Fibroblast of lung (primary cell): Measurements from ENCODE around the gene CD82. TPM values are rescaled to one million over a fixed set of nuclear protein-coding genes. Genes with fewer than 3 reads are reported as not detected.

Experiments
- DNase-seq, 2 donors: peaks; one replicate each; pipeline versions ENCODE4 v3.0.0 to v3.0.0-alpha.2; 2010; ENCODE audit warnings: low read depth in 2 of 2
- H2AFZ ChIP-seq: 2 replicates; pipeline ENCODE4 v1.5.1; 2012; ENCODE audit warnings: low read length, control low read depth, inconsistent platforms
- H3K27ac ChIP-seq: 2 replicates; pipeline ENCODE4 v1.5.1; 2011; ENCODE audit warnings: low read length, control low read depth; ENCODE audit not compliant: insufficient read depth
- H3K27me3 ChIP-seq: 2 replicates; pipeline ENCODE4 v1.5.1; 2011; ENCODE audit warnings: mild to moderate bottlenecking, low read length; ENCODE audit not compliant: control insufficient read depth, insufficient read depth
- H3K36me3 ChIP-seq: 2 replicates; pipeline ENCODE4 v1.5.1; 2011; ENCODE audit warnings: low read length; ENCODE audit not compliant: control insufficient read depth, insufficient read depth
- H3K4me1 ChIP-seq: 2 replicates; pipeline ENCODE4 v1.5.1; 2011; ENCODE audit warnings: low read length; ENCODE audit not compliant: control insufficient read depth, insufficient read depth; ENCODE audit errors: extremely low read depth
- H3K4me2 ChIP-seq: 2 replicates; pipeline ENCODE4 v1.5.1; 2011; ENCODE audit warnings: low read length, control low read depth; ENCODE audit not compliant: insufficient read depth; ENCODE audit errors: extremely low read depth
- H3K4me3 ChIP-seq, 4 experiments: fragments of 200-600 bp in 1 of 4; sonication (generic) in 1 of 4; replicated peaks in 1 of 4; 2 replicates each; pipeline ENCODE4 v1.5.1; 2011 to 2016; ENCODE audit warnings: low read length in 4 of 4, low read depth in 3 of 4, mild to moderate bottlenecking in 3 of 4, control low read depth in 2 of 4, inconsistent platforms in 1 of 4, mixed read lengths in 1 of 4; ENCODE audit not compliant: insufficient read depth in 1 of 4; ENCODE audit errors: control extremely low read depth in 1 of 4
- H3K79me2 ChIP-seq: 2 replicates; pipeline ENCODE4 v1.5.1; 2012; ENCODE audit warnings: mild to moderate bottlenecking, low read length, inconsistent platforms; ENCODE audit not compliant: control insufficient read depth, insufficient read depth
- H3K9ac ChIP-seq: 2 replicates; pipeline ENCODE4 v1.5.1; 2011; ENCODE audit warnings: mild to moderate bottlenecking, low read length, control low read depth; ENCODE audit not compliant: insufficient read depth
- H3K9me3 ChIP-seq: 2 replicates; pipeline ENCODE4 v1.5.1; 2012; ENCODE audit warnings: low read depth, low read length; ENCODE audit not compliant: control insufficient read depth, insufficient read depth
- H4K20me1 ChIP-seq: 2 replicates; pipeline ENCODE4 v1.5.1; 2011; ENCODE audit warnings: low read length; ENCODE audit not compliant: control insufficient read depth, insufficient read depth; ENCODE audit errors: extremely low read depth
- CTCF ChIP-seq, 2 donors: IDR thresholded peaks in 1 of 2; conservative IDR thresholded peaks in 1 of 2; 1 replicate in 1 of 2; 2 replicates in 1 of 2; pipeline ENCODE4 v1.5.1; 2011 to 2012; ENCODE audit warnings: low read length in 2 of 2, control low read depth in 1 of 2, inconsistent platforms in 1 of 2, low read depth in 1 of 2, mild to moderate bottlenecking in 1 of 2
- EZH2 ChIP-seq: IDR thresholded peaks from 2 replicates; pipeline ENCODE4 v1.5.1; 2012; ENCODE audit warnings: low read length, control low read depth, mild to moderate bottlenecking; ENCODE audit errors: missing control alignments
- polyA plus RNA-seq, 2 donors: library from polyadenylated mRNA; depleted of rRNA in 1 of 2; stranded (reverse) in 1 of 2; unstranded in 1 of 2; fragments of >200 nt; gene quantifications; 2 replicates each; pipeline ENCODE4 v1.2.1, GENCODE V29; 2011 to 2012; ENCODE audit warnings: missing spikeins in 1 of 2
- total RNA-seq: library from RNA; depleted of rRNA; stranded (reverse); fragments of >200 nt; gene quantifications from 2 replicates; pipeline ENCODE4 v1.2.1, GENCODE V29; 2014

The CD82 gene
- total and polyA plus RNA-seq, 2 donors (not counting 1 experiment from before 2014, with no cell fraction given) = 54.2 to 114 TPM

GRCh38 chr11:44633641-44634040, 68.2 kb downstream of the CD82 start:
- Histone ChIP-seq H3K27ac (no peak overlapping the region), H3K9me3 (no peaks in the 10 kb centered on the region), H3K4me1 (no peaks in the 10 kb centered on the region), H3K36me3 (no peaks in the 10 kb centered on the region), H3K27me3 (no peaks in the 10 kb centered on the region), H3K9ac (no peak overlapping the region), H3K79me2 (no peaks in the 10 kb centered on the region), H3K4me2 (no peak overlapping the region), H3K4me3 (no peak overlapping the region), H2AFZ (no peak overlapping the region), H4K20me1 (no peaks in the 10 kb centered on the region)
- TF ChIP-seq EZH2 (no peak), CTCF (conservative IDR thresholded peaks at IDR 0.05 in 1 of 2, IDR thresholded peaks at IDR 0.05 in 1 of 2; ENCODE audit: low read depth in 1 of 2, low read length in 2 of 2) (peak; percentile 22 to 37)
- no peak for DNase-seq

- no peaks in the 10 kb centered on the region for H3K36me3 ChIP-seq
- no peak for TF ChIP-seq EZH2
- TF ChIP-seq CTCF (conservative IDR thresholded peaks at IDR 0.05 in 1 of 2, IDR thresholded peaks at IDR 0.05 in 1 of 2; ENCODE audit: low read depth in 1 of 2, low read length in 2 of 2) = no peak
- no peaks in the 10 kb centered on the region for H3K27me3 ChIP-seq
- no peak overlapping the region for H2AFZ ChIP-seq
- H3K4me1 ChIP-seq = no peaks in the 10 kb centered on the region
- no peaks in the 10 kb centered on the region for H3K79me2 ChIP-seq
- DNase-seq = peak; percentile 83 to 86
- H3K4me3 ChIP-seq = no peak overlapping the region
- peak overlapping the region; percentile 23 for H3K4me2 ChIP-seq
- H4K20me1 ChIP-seq = no peaks in the 10 kb centered on the region
- H3K9ac ChIP-seq = no peak overlapping the region
- H3K9me3 ChIP-seq = no peaks in the 10 kb centered on the region
- no peak overlapping the region for H3K27ac ChIP-seq
Measured at GRCh38 chr11:44634401-44635281, 69.2 kb downstream of the CD82 start.

- H3K9ac ChIP-seq = no peak overlapping the region
- H2AFZ ChIP-seq = no peak overlapping the region
- H4K20me1 ChIP-seq = no peaks in the 10 kb centered on the region
- peak in 1 of 2 donors; percentile 30 for DNase-seq
- no peak overlapping the region for H3K4me2 ChIP-seq
- no peaks in the 10 kb centered on the region for H3K79me2 ChIP-seq
- H3K9me3 ChIP-seq = no peaks in the 10 kb centered on the region
- H3K36me3 ChIP-seq = no peaks in the 10 kb centered on the region
- H3K27me3 ChIP-seq = no peaks in the 10 kb centered on the region
- no peaks in the 10 kb centered on the region for H3K4me1 ChIP-seq
- H3K27ac ChIP-seq = no peak overlapping the region
- no peak overlapping the region for H3K4me3 ChIP-seq
- TF ChIP-seq EZH2 = no peak
- no peak for TF ChIP-seq CTCF (conservative IDR thresholded peaks at IDR 0.05 in 1 of 2, IDR thresholded peaks at IDR 0.05 in 1 of 2; ENCODE audit: low read depth in 1 of 2, low read length in 2 of 2)
Measured at GRCh38 chr11:44637487-44637886, 72.0 kb downstream of the CD82 start.
